Mesothelial cell of epicardium (in vitro differentiated cells): ENCODE measurements around the gene AURKA. TPM values are rescaled to one million over a fixed set of nuclear protein-coding genes. Genes with fewer than 3 reads are reported as not detected.
A peak's percentile ranks its signal among the peaks of the same experiment; 100 is the strongest.
"Not testable (repeated sequence)": the region's sequence is repeated elsewhere in the genome, so short reads cannot be mapped to it uniquely, and the experiment has no call there.

Experiments used
- DNase-seq, 2 experiments: peaks; one replicate each; pipeline ENCODE4 v3.0.0; 2021; ENCODE audit warnings: low spot score in 2 of 2; ENCODE audit not compliant: unreplicated experiment in 2 of 2
- H3K27ac Mint-ChIP-seq: 2 replicates; pipeline ENCODE4 v1.8.0; 2021; ENCODE audit warnings: mixed read lengths
- H3K27me3 Mint-ChIP-seq: 2 replicates; pipeline ENCODE4 v1.8.0; 2021; ENCODE audit warnings: low read depth, mixed read lengths
- H3K36me3 Mint-ChIP-seq: 2 replicates; pipeline ENCODE4 v1.8.0; 2021; ENCODE audit warnings: mixed read lengths
- H3K4me1 Mint-ChIP-seq: 2 replicates; pipeline ENCODE4 v1.8.0; 2021; ENCODE audit warnings: mixed read lengths
- H3K4me3 Mint-ChIP-seq: 2 replicates; pipeline ENCODE4 v1.8.0; 2021; ENCODE audit warnings: mild to moderate bottlenecking, moderate library complexity, mixed read lengths
- H3K9me3 Mint-ChIP-seq: 2 replicates; pipeline ENCODE4 v1.8.0; 2021; ENCODE audit warnings: mixed read lengths
- CTCF ChIP-seq: fragments of 200-600 bp; sonication (generic); IDR thresholded peaks from one replicate; pipeline ENCODE4 v1.5.0; 2021; ENCODE audit warnings: antibody characterized with exemption; ENCODE audit not compliant: unreplicated experiment
- total RNA-seq: library from RNA; stranded (reverse); gene quantifications from 3 replicates; pipeline ENCODE4 v1.2.1, GENCODE V29; 2021

Gene AURKA
- total RNA-seq, 1 donor from 2014 or later = 14.4 TPM

GRCh38 chr20:56347628-56348304, 44.2 kb downstream of the AURKA start:
- Mint-ChIP-seq H3K4me3 (peak overlapping the region; percentile 10), H3K27ac (peak overlapping the region; percentile 23), H3K36me3 (no peaks in the 10 kb centered on the region), H3K9me3 (no peaks in the 10 kb centered on the region), H3K27me3 (peaks cover 38% of the 10 kb centered on the region), H3K4me1 (peaks cover 22% of the 10 kb centered on the region)
- DNase-seq = no peak
- no peak for TF ChIP-seq CTCF

- Mint-ChIP-seq H3K36me3 (no peaks in the 10 kb centered on the region), H3K4me3 (no peak overlapping the region), H3K27me3 (peaks cover 55% of the 10 kb centered on the region), H3K4me1 (peaks cover 22% of the 10 kb centered on the region), H3K9me3 (no peaks in the 10 kb centered on the region), H3K27ac (no peak overlapping the region)
- no peak for TF ChIP-seq CTCF
- DNase-seq = no peak
Observed at GRCh38 chr20:56345911-56346310, 46.1 kb downstream of the AURKA start.

GRCh38 chr20:56343861-56344381, 48.1 kb downstream of the AURKA start:
- Mint-ChIP-seq H3K9me3 (peaks cover under 1% of the 10 kb centered on the region), H3K27ac (no peak overlapping the region), H3K36me3 (no peaks in the 10 kb centered on the region), H3K4me1 (peaks cover 21% of the 10 kb centered on the region), H3K27me3 (peaks cover 71% of the 10 kb centered on the region), H3K4me3 (peak overlapping the region; percentile 53)
- DNase-seq = peak; percentile 52 to 72
- TF ChIP-seq CTCF = peak; percentile 82

- Mint-ChIP-seq H3K27me3 (peaks cover 71% of the 10 kb centered on the region), H3K36me3 (no peaks in the 10 kb centered on the region), H3K9me3 (peaks cover 6% of the 10 kb centered on the region), H3K27ac (no peak overlapping the region), H3K4me3 (no peak overlapping the region), H3K4me1 (peaks cover 11% of the 10 kb centered on the region)
- TF ChIP-seq CTCF = no peak
- DNase-seq = no peak
Observed at GRCh38 chr20:56342783-56343182, 49.2 kb downstream of the AURKA start.

- H3K27ac Mint-ChIP-seq, DNase-seq, H3K4me3 Mint-ChIP-seq, H3K36me3 Mint-ChIP-seq, H3K4me1 Mint-ChIP-seq: not testable (repeated sequence)
- peaks cover 37% of the 10 kb centered on the region for H3K9me3 Mint-ChIP-seq
- peaks cover 25% of the 10 kb centered on the region for H3K27me3 Mint-ChIP-seq
Observed at GRCh38 chr20:56336709-56337108, 55.3 kb downstream of the AURKA start.

GRCh38 chr20:56328861-56329260, 63.2 kb downstream of the AURKA start:
- Mint-ChIP-seq H3K36me3 (peaks cover 2% of the 10 kb centered on the region), H3K4me1 (no peaks in the 10 kb centered on the region), H3K27ac (no peak overlapping the region), H3K4me3 (no peak overlapping the region), H3K27me3 (no peaks in the 10 kb centered on the region), H3K9me3 (peaks cover 66% of the 10 kb centered on the region)
- DNase-seq = no peak
- no peak for TF ChIP-seq CTCF
